GM19468 (cell line): ENCODE measurements around the gene SYTL3.
"Not testable (repeated sequence)": the region's sequence is repeated elsewhere in the genome, so short reads cannot be mapped to it uniquely, and the experiment has no call there.

Experiments used
- ATAC-seq: cut with Tn5 transposase; IDR thresholded peaks from one replicate; pipeline ENCODE4 v1.9.1; 2021; ENCODE audit warnings: mild to moderate bottlenecking, moderate library complexity, moderate number of reproducible peaks; ENCODE audit not compliant: unreplicated experiment; ENCODE audit errors: extremely low read depth

Gene SYTL3

GRCh38 chr6:158621694-158622544 lies 27.9 kb upstream of the SYTL3 start:
- ATAC-seq = no peak

- no peak for ATAC-seq
Observed at GRCh38 chr6:158622545-158623190, 27.2 kb upstream of the SYTL3 start.

DNA sequence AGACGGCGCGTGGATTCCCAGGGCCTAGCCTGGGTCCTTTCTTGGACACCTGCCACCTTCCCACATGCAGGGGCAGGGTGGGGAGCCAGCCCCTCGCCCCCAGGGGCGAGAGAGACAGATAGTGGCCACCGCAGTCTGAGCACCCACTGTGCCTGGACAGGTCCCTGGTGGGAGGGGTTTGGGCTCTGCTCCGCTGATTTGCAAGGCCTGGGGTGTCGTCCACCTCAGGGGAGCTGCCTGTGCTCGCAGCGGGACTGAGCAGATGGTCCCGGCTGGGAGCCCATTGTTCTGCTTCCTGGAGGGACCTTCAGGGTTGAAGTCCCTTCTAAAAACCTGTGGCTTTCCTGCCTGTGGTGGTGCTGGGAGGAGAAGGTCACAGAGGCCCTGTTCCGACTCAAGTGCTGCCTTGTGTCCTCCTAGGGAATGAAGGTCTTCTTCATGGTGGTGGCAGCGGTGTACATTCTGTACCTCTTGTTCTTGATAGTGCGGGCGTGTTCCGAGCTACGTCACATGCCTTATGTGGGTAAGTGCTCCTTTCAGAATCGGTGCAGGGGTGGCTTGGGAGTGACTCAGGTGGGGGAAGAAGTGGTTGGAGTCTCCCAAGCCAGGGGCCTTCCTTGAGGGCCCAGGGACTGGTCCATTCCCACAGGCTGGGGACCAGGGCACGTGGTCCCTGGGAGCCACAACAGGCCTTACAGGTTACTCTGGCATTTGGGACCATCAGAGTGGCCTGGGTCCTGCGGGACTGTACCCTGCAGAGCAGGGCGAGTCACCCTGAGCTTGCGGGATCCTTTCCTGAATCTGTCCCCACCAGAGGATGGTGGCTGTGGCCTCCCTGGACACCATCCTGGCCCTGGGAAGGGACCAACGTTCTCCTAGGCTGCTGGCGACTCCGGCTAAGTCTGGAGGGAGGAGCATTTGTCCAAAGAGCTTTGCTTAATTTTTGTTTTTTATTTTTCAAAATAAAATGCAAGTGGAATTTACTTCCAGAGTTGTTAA lies 24.9 kb upstream of the SYTL3 start:
- no peak for ATAC-seq

GRCh38 chr6:158625881-158626305 lies 24.0 kb upstream of the SYTL3 start:
- no peak for ATAC-seq

DNA sequence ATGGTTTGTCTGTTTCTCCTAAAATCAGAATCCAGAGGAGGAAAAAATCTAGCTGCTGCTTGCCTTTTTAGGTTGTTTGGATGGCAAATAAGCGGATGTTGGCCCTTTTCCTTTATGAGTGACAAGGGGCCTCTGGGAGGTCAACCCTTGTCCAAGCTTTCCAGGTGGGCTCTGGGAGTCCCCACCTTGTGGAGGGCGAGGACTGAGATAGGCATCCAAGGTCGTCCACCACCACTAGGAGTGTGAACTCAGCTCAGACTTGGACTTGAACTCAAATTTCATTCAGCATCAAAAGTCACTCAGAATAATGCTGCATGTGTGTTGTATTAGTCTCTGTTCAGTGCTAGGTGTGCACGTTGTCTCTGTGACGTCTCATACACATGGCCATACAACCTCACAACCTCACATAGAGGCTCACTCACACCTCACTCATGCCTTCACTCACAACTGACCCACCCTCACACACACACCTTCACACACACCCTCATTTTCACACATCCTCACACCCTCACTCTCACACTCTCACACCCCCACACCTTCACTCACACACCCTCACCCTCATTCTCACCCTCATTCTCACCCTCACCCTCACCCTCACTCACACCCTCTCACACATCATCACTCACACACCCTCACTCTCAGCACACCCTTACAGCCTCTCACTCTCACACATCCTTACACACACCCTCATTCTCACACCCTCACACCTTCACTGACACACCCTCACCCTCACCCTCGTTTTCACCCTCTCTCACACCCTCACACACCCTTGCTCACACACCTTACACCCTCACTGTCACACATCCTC lies 23.3 kb upstream of the SYTL3 start:
- no peak for ATAC-seq

GRCh38 chr6:158627168-158627939 lies 22.5 kb upstream of the SYTL3 start:
- no peak for ATAC-seq

DNA sequence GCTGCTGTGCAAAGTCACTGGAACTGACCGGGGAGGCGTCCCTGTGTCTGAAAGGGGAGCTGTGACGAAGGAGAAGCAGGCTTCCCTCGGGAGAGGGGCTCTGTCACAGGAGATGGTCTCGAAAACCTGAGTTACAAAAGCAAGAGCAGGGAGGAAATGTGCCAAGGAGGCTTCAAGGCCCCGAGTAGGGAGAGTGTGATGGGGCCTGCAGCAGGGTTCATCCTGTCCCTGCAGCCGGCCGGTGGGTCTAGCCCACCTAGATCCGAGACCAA lies 22.0 kb upstream of the SYTL3 start:
- ATAC-seq = no peak

DNA sequence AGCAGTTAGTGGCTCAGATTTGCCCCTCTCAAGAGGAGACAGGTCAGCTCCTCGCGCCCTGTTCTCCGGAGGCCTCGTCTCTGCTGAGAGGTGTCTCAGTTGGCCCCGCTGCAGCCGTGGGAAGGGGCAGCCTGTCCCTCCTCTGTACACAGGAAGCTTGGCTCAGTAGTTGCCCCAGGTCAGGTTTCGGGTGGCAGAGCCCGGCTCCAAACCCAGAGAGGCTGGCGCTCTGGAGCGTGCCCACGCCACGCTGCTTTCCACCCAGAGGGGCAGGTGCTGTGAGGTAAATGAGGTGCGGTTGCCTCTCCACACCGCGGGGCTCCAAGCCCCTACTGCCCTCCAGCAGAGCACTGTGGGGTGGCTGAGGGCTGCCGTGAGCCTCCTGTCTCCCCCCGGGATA lies 21.3 kb upstream of the SYTL3 start:
- no peak for ATAC-seq

DNA sequence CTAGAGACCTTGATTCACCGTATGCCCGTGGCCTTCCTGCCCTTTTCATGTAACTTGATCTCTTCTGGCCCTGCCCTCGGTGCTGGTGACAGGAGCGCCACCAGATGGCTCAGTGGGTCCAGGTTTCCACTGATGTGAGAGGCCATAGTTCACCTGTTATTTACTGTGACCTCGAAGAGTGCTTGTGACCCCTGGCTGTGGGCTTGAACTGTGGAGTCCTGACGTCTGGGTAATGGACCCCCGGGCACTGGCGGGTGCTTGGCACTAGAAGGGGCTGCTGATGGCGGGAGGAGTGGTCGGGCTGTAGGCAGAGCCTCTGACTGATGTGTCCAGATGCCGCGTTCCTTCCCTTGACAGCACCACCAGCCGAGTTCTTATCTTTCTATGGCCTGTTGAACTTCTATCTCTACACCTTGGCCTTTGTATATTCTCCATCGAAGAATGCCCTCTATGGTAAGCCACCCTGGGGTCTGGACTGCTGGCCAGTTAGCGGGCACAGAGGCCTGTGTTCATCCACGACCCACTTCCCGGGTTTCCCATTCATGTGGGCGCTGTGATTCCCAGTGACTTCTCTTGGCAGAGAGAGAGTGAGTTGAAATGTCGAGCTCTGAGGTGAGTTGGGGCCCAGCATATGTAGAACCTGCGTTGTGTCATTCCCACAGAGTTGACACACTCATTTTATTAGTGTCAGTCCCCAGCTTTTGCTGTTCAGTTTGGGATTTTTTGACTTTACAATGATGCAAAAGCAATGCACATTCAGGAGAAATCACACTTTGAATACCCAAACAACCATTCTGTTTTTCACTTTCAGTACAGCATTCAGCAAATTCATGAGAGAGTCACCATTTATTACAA lies 20.3 kb upstream of the SYTL3 start:
- no peak for ATAC-seq

- no peak for ATAC-seq
Observed at GRCh38 chr6:158630938-158631616, 18.8 kb upstream of the SYTL3 start.

- ATAC-seq = no peak
Observed at GRCh38 chr6:158631678-158632537, 17.9 kb upstream of the SYTL3 start.

DNA sequence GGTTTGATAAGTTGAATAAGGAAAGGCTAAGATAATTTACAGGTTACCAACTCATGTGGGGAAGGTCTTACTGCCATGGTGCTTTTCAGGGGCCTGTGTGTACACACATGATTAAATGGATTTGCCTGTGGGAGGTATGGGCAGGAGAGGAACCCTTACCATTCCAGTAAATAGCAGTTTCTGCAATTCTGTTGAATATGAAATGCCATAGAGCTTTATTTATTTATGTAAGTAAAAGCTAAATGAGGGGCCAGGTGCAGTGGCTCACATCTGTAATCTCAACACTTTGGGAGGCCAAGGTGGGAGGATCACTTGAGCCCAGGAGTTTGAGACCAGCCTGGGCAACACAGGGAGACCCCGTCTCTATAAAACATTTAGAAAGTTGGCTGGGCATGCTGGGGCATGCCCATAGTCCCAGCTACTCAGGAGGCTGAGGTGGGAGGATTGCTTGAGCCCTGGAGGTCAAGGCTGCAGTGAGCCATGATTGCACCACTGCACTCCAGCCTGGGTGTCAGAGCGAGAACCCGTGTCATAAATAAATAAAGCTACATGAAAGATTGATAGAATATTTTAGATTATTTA lies 17.2 kb upstream of the SYTL3 start:
- ATAC-seq = not testable (repeated sequence)

DNA sequence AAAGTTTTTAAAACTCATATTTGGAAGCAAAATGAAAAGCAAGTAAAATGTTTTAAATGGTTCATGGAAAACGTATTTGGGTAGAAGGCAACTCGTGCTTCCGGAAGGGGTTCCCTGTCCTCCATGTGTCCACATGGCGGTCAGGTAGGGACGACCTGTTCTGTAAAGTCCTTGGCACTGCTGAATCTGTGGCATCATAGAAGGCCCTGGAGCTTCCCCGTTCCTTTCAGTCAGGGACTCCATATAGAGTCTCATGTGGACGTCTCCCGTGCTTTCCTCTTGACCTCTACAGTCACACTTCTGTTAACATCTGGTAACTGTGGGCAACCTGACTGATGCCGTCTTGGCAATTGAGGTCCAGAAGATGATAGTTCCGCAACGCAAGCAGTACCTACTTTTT lies 16.7 kb upstream of the SYTL3 start:
- ATAC-seq = no peak

GRCh38 chr6:158634695-158635426 lies 15.0 kb upstream of the SYTL3 start:
- no peak for ATAC-seq

DNA sequence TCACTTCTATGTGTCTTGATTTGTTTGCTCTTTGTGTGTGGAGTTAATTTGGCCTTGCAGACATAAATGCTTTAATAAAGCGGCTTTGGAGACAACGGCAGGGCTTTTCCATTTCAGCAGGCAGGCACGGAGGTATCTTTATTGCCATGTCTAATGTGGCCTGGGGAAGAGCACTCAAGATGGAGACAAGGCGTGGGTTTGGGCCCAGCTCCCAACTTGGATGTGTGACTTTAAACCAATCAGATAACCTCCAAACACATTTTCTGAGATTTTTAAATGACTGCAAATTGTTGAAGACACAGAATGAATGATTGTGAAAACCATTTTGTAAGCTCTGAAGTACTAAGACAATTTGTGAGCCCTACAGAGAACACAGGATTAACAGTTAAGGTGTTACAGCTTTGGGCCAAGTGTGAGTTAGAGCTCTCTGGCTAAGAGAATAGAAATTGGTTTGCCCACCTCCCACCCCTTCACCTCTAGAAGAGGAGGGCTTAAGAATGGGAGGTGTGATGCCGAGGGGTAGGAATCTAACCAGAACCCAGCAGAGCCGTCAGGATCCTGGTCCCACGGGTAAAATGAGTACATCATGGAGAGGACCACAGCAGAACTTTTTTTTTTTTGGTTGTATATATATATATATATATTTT lies 14.3 kb upstream of the SYTL3 start:
- ATAC-seq = no peak
